GM23338 (cell line): ENCODE results near the gene KAT8. TPM values are rescaled to one million over a fixed set of nuclear protein-coding genes. Genes with fewer than 3 reads are reported as not detected.

Experiments used
- ATAC-seq: fragments of 200-7000 bp; cut with Tn5 transposase; 3 replicates; pipeline ENCODE4 v1.9.1; 2020
- DNase-seq: peaks from one replicate; pipeline ENCODE4 v3.0.0-alpha.2; 2015; ENCODE audit warnings: low spot score
- H2AFZ ChIP-seq: fragments of 200-600 bp; sonication (generic); 2 replicates; pipeline ENCODE4 v1.8.0; 2016; ENCODE audit warnings: antibody characterized with exemption, mild to moderate bottlenecking, moderate library complexity
- H3F3A ChIP-seq: fragments of 200-600 bp; sonication (generic); replicated peaks from 2 replicates; pipeline ENCODE4 v1.8.0; 2017; ENCODE audit warnings: antibody characterized with exemption, mixed run types, low read depth
- H3K27ac ChIP-seq: fragments of 200-600 bp; sonication (generic); 2 replicates; pipeline ENCODE4 v1.6.1; 2016; ENCODE audit warnings: low read depth
- H3K27me3 ChIP-seq: fragments of 200-600 bp; sonication (generic); 2 replicates; pipeline ENCODE4 v1.8.0; 2016; ENCODE audit warnings: mild to moderate bottlenecking, mixed run types, moderate library complexity; ENCODE audit not compliant: insufficient read depth
- H3K36me3 ChIP-seq: fragments of 200-600 bp; sonication (generic); 2 replicates; pipeline ENCODE4 v1.8.0; 2016; ENCODE audit warnings: mild to moderate bottlenecking; ENCODE audit not compliant: insufficient read depth
- H3K4me1 ChIP-seq: fragments of 200-600 bp; sonication (generic); 2 replicates; pipeline ENCODE4 v1.8.0; 2016; ENCODE audit warnings: mild to moderate bottlenecking, moderate library complexity; ENCODE audit not compliant: insufficient read depth
- H3K4me2 ChIP-seq: fragments of 200-600 bp; sonication (generic); 2 replicates; pipeline ENCODE4 v1.7.1; 2017; ENCODE audit warnings: mixed run types
- H3K4me3 ChIP-seq: fragments of 200-600 bp; sonication (generic); 2 replicates; pipeline ENCODE4 v1.6.1; 2016; ENCODE audit warnings: mixed run types
- H3K79me2 ChIP-seq: fragments of 200-600 bp; sonication (generic); replicated peaks from 2 replicates; pipeline ENCODE4 v1.8.0; 2017; ENCODE audit warnings: mild to moderate bottlenecking; ENCODE audit not compliant: insufficient read depth
- H3K9me2 ChIP-seq: fragments of 200-600 bp; sonication (generic); 2 replicates; pipeline ENCODE4 v1.8.0; 2017; ENCODE audit not compliant: insufficient read depth
- H4K20me1 ChIP-seq: fragments of 200-600 bp; sonication (generic); replicated peaks from 2 replicates; pipeline ENCODE4 v1.8.0; 2017; ENCODE audit warnings: mild to moderate bottlenecking; ENCODE audit not compliant: insufficient read depth
- H3K27ac Mint-ChIP-seq: 2 replicates; pipeline ENCODE4 v1.8.0; 2020; ENCODE audit warnings: inconsistent platforms, mild to moderate bottlenecking, moderate library complexity, mixed read lengths
- H3K27me3 Mint-ChIP-seq: 3 replicates; pipeline ENCODE4 v1.8.0; 2022; ENCODE audit warnings: low read depth, mild to moderate bottlenecking, moderate library complexity, mixed read lengths, inconsistent platforms; ENCODE audit not compliant: insufficient read depth, poor library complexity
- H3K36me3 Mint-ChIP-seq: 3 replicates; pipeline ENCODE4 v1.8.0; 2021; ENCODE audit warnings: low read depth, mild to moderate bottlenecking, inconsistent platforms, moderate library complexity, mixed read lengths
- H3K4me1 Mint-ChIP-seq: 3 replicates; pipeline ENCODE4 v1.8.0; 2020; ENCODE audit warnings: mild to moderate bottlenecking, inconsistent platforms, mixed read lengths
- H3K4me3 Mint-ChIP-seq: 3 replicates; pipeline ENCODE4 v1.8.0; 2021; ENCODE audit warnings: moderate library complexity, mild to moderate bottlenecking, inconsistent platforms, mixed read lengths
- H3K9me3 Mint-ChIP-seq: 3 replicates; pipeline ENCODE4 v1.8.0; 2020; ENCODE audit warnings: moderate library complexity, mild to moderate bottlenecking, inconsistent platforms, mixed read lengths
- CREB1 ChIP-seq: fragments of 250-450 bp; sonication (Bioruptor Pico); IDR thresholded peaks from 2 replicates; pipeline ENCODE4 v1.5.0; 2020; ENCODE audit warnings: low read depth, mild to moderate bottlenecking, moderate library complexity
- EZH2 ChIP-seq: fragments of 200-600 bp; sonication (generic); IDR thresholded peaks from one replicate; pipeline ENCODE4 v1.8.0; 2017; ENCODE audit warnings: antibody characterized with exemption, mild to moderate bottlenecking, low read depth; ENCODE audit not compliant: unreplicated experiment
- EZH2phosphoT487 ChIP-seq: fragments of 200-600 bp; sonication (generic); IDR thresholded peaks from one replicate; pipeline ENCODE4 v1.8.1; 2018; ENCODE audit warnings: antibody characterized with exemption; ENCODE audit not compliant: unreplicated experiment
- JUNB ChIP-seq: IDR thresholded peaks from one replicate; pipeline ENCODE4 v1.6.1; 2016; ENCODE audit warnings: antibody characterized with exemption; ENCODE audit not compliant: unreplicated experiment
- NANOG ChIP-seq: IDR thresholded peaks from 2 replicates; pipeline ENCODE4 v1.6.1; 2016; ENCODE audit warnings: antibody characterized with exemption, borderline replicate concordance
- POLR2AphosphoS5 ChIP-seq: IDR thresholded peaks from 2 replicates; pipeline ENCODE4 v1.6.1; 2016; ENCODE audit warnings: antibody characterized with exemption, low read depth
- STAT1 ChIP-seq: IDR thresholded peaks from one replicate; pipeline ENCODE4 v1.6.1; 2016; ENCODE audit warnings: antibody characterized with exemption; ENCODE audit not compliant: unreplicated experiment
- ZNF114 ChIP-seq: fragments of 250-450 bp; sonication (Bioruptor Pico); IDR thresholded peaks from 2 replicates; pipeline ENCODE4 v1.5.0; 2020; ENCODE audit warnings: mild to moderate bottlenecking, moderate library complexity
- ZNF331 ChIP-seq: fragments of 250-450 bp; sonication (Bioruptor Pico); IDR thresholded peaks from 2 replicates; pipeline ENCODE4 v1.5.0; 2020; ENCODE audit warnings: low read depth, mild to moderate bottlenecking, moderate library complexity
- polyA plus RNA-seq: library from polyadenylated mRNA; unstranded; fragments of >200 nt; fragmentation: Nextera tagmentation; extraction: Ambion mirVana; gene quantifications from 2 replicates; pipeline ENCODE4 v1.2.1, GENCODE V29; 2016
- total RNA-seq: library from RNA; depleted of rRNA; stranded (reverse); fragments of >200 nt; shearing (Covaris generic); gene quantifications from 2 replicates; pipeline ENCODE4 v1.2.3, GENCODE V29; 2014
- TF ChIP-seq, protein P1 (sequence below), 2 experiments: fragments of 200-600 bp in 1 of 2; sonication (generic) in 1 of 2; conservative IDR thresholded peaks; 2 replicates each; pipeline versions ENCODE4 v1.5.1 to v1.6.1; 2016 to 2017; ENCODE audit warnings: antibody characterized with exemption in 2 of 2, low read depth in 2 of 2, mild to moderate bottlenecking in 2 of 2, moderate library complexity in 1 of 2
- TF ChIP-seq, protein P2 (sequence below): fragments of 250-450 bp; sonication (Bioruptor Pico); IDR thresholded peaks from 2 replicates; pipeline ENCODE4 v1.5.0; 2020; ENCODE audit warnings: mild to moderate bottlenecking, moderate library complexity
- TF ChIP-seq, protein P3 (sequence below): IDR thresholded peaks from one replicate; pipeline ENCODE4 v1.6.1; 2018; ENCODE audit warnings: antibody characterized with exemption; ENCODE audit not compliant: unreplicated experiment
- TF ChIP-seq, protein P4 (sequence below): IDR thresholded peaks from 2 replicates; pipeline ENCODE4 v1.6.1; 2016; ENCODE audit warnings: antibody characterized with exemption

Gene KAT8
- total and polyA plus RNA-seq, 2 experiments from 2014 or later: 47.6 to 85.4 TPM

DNA sequence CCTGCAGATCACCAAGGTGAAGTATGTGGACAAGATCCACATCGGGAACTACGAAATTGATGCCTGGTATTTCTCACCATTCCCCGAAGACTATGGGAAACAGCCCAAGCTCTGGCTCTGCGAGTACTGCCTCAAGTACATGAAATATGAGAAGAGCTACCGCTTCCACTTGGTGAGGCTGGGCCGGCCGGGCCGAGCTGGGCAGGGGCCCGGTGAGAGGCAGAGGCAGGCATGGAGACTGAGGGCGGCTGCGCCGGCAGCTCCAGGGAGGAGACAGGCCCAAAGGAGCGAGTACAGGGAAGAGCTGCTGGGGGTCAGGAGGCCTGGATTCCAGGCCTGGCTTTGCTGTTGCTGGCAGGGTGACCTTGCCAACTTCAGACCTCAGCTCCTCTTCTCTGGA is 9.7 kb downstream of the KAT8 start:
- no peak for TF ChIP-seq STAT1
- TF ChIP-seq, protein P1, sequence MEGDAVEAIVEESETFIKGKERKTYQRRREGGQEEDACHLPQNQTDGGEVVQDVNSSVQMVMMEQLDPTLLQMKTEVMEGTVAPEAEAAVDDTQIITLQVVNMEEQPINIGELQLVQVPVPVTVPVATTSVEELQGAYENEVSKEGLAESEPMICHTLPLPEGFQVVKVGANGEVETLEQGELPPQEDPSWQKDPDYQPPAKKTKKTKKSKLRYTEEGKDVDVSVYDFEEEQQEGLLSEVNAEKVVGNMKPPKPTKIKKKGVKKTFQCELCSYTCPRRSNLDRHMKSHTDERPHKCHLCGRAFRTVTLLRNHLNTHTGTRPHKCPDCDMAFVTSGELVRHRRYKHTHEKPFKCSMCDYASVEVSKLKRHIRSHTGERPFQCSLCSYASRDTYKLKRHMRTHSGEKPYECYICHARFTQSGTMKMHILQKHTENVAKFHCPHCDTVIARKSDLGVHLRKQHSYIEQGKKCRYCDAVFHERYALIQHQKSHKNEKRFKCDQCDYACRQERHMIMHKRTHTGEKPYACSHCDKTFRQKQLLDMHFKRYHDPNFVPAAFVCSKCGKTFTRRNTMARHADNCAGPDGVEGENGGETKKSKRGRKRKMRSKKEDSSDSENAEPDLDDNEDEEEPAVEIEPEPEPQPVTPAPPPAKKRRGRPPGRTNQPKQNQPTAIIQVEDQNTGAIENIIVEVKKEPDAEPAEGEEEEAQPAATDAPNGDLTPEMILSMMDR (conservative IDR thresholded peaks at IDR 0.05; ENCODE audit: low read depth in 2 of 2): no peak
- TF ChIP-seq, protein P2, sequence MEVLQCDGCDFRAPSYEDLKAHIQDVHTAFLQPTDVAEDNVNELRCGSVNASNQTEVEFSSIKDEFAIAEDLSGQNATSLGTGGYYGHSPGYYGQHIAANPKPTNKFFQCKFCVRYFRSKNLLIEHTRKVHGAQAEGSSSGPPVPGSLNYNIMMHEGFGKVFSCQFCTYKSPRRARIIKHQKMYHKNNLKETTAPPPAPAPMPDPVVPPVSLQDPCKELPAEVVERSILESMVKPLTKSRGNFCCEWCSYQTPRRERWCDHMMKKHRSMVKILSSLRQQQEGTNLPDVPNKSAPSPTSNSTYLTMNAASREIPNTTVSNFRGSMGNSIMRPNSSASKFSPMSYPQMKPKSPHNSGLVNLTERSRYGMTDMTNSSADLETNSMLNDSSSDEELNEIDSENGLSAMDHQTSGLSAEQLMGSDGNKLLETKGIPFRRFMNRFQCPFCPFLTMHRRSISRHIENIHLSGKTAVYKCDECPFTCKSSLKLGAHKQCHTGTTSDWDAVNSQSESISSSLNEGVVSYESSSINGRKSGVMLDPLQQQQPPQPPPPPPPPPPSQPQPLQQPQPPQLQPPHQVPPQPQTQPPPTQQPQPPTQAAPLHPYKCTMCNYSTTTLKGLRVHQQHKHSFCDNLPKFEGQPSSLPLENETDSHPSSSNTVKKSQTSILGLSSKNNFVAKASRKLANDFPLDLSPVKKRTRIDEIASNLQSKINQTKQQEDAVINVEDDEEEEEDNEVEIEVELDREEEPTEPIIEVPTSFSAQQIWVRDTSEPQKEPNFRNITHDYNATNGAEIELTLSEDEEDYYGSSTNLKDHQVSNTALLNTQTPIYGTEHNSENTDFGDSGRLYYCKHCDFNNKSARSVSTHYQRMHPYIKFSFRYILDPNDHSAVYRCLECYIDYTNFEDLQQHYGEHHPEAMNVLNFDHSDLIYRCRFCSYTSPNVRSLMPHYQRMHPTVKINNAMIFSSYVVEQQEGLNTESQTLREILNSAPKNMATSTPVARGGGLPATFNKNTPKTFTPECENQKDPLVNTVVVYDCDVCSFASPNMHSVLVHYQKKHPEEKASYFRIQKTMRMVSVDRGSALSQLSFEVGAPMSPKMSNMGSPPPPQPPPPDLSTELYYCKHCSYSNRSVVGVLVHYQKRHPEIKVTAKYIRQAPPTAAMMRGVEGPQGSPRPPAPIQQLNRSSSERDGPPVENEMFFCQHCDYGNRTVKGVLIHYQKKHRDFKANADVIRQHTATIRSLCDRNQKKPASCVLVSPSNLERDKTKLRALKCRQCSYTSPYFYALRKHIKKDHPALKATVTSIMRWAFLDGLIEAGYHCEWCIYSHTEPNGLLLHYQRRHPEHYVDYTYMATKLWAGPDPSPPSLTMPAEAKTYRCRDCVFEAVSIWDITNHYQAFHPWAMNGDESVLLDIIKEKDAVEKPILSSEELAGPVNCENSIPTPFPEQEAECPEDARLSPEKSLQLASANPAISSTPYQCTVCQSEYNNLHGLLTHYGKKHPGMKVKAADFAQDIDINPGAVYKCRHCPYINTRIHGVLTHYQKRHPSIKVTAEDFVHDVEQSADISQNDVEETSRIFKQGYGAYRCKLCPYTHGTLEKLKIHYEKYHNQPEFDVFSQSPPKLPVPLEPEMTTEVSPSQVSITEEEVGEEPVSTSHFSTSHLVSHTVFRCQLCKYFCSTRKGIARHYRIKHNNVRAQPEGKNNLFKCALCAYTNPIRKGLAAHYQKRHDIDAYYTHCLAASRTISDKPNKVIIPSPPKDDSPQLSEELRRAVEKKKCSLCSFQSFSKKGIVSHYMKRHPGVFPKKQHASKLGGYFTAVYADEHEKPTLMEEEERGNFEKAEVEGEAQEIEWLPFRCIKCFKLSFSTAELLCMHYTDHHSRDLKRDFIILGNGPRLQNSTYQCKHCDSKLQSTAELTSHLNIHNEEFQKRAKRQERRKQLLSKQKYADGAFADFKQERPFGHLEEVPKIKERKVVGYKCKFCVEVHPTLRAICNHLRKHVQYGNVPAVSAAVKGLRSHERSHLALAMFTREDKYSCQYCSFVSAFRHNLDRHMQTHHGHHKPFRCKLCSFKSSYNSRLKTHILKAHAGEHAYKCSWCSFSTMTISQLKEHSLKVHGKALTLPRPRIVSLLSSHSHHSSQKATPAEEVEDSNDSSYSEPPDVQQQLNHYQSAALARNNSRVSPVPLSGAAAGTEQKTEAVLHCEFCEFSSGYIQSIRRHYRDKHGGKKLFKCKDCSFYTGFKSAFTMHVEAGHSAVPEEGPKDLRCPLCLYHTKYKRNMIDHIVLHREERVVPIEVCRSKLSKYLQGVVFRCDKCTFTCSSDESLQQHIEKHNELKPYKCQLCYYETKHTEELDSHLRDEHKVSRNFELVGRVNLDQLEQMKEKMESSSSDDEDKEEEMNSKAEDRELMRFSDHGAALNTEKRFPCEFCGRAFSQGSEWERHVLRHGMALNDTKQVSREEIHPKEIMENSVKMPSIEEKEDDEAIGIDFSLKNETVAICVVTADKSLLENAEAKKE (CRISPR knock-in tag): no peak
- no peak for TF ChIP-seq EZH2
- no peak for TF ChIP-seq EZH2phosphoT487
- TF ChIP-seq ZNF331 (CRISPR knock-in tag): no peak
- TF ChIP-seq NANOG: no peak
- no peak for TF ChIP-seq POLR2AphosphoS5
- TF ChIP-seq, protein P3, sequence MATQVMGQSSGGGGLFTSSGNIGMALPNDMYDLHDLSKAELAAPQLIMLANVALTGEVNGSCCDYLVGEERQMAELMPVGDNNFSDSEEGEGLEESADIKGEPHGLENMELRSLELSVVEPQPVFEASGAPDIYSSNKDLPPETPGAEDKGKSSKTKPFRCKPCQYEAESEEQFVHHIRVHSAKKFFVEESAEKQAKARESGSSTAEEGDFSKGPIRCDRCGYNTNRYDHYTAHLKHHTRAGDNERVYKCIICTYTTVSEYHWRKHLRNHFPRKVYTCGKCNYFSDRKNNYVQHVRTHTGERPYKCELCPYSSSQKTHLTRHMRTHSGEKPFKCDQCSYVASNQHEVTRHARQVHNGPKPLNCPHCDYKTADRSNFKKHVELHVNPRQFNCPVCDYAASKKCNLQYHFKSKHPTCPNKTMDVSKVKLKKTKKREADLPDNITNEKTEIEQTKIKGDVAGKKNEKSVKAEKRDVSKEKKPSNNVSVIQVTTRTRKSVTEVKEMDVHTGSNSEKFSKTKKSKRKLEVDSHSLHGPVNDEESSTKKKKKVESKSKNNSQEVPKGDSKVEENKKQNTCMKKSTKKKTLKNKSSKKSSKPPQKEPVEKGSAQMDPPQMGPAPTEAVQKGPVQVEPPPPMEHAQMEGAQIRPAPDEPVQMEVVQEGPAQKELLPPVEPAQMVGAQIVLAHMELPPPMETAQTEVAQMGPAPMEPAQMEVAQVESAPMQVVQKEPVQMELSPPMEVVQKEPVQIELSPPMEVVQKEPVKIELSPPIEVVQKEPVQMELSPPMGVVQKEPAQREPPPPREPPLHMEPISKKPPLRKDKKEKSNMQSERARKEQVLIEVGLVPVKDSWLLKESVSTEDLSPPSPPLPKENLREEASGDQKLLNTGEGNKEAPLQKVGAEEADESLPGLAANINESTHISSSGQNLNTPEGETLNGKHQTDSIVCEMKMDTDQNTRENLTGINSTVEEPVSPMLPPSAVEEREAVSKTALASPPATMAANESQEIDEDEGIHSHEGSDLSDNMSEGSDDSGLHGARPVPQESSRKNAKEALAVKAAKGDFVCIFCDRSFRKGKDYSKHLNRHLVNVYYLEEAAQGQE: no peak
- no peak for TF ChIP-seq JUNB
- no peak for TF ChIP-seq CREB1 (CRISPR knock-in tag)
- no peak for TF ChIP-seq ZNF114 (CRISPR knock-in tag)
- TF ChIP-seq, protein P4, sequence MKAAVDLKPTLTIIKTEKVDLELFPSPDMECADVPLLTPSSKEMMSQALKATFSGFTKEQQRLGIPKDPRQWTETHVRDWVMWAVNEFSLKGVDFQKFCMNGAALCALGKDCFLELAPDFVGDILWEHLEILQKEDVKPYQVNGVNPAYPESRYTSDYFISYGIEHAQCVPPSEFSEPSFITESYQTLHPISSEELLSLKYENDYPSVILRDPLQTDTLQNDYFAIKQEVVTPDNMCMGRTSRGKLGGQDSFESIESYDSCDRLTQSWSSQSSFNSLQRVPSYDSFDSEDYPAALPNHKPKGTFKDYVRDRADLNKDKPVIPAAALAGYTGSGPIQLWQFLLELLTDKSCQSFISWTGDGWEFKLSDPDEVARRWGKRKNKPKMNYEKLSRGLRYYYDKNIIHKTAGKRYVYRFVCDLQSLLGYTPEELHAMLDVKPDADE: no peak
- H3F3A ChIP-seq: no peaks in the 10 kb centered on the region; the same call in 1 of the 2 replicates
- H3K4me3 ChIP-seq: no peak overlapping the region
- H3K27me3 ChIP-seq: no peaks in the 10 kb centered on the region
- Mint-ChIP-seq H3K4me3 (no peak overlapping the region), H3K4me1 (peaks cover 20% of the 10 kb centered on the region), H3K27ac (no peak overlapping the region), H3K9me3 (peaks cover 2% of the 10 kb centered on the region; the same call in 1 of the 3 replicates), H3K36me3 (peaks cover 37% of the 10 kb centered on the region), H3K27me3 (peaks cover 9% of the 10 kb centered on the region)
- no peak overlapping the region for H2AFZ ChIP-seq
- H3K4me1 ChIP-seq: peaks cover 13% of the 10 kb centered on the region; the same call in 1 of the 2 replicates
- H3K9me2 ChIP-seq: no peaks in the 10 kb centered on the region
- DNase-seq (no peak), ATAC-seq (no peak)
- H3K27ac ChIP-seq: no peak overlapping the region
- H3K36me3 ChIP-seq: peaks cover 20% of the 10 kb centered on the region
- no peak overlapping the region for H3K4me2 ChIP-seq
- no peaks in the 10 kb centered on the region; the same call in none of the 2 replicates for H4K20me1 ChIP-seq
- H3K79me2 ChIP-seq: no peaks in the 10 kb centered on the region
